Adrenal gland (tissue), 12 donors: ENCODE measurements around the gene ASTN2. TPM values are rescaled to one million over a fixed set of nuclear protein-coding genes. Genes with fewer than 3 reads are reported as not detected.

Experiments used
- DNase-seq, 7 donors: peaks; one replicate each; pipeline ENCODE4 v3.0.0-alpha.2; 2019 to 2020
- H3K27ac ChIP-seq, 5 donors: fragments of 200-600 bp; sonication (generic) in 4 of 5; 1 replicate in 3 of 5; 2 replicates in 2 of 5; pipeline versions ENCODE4 v1.5.1 to v1.8.0; 2016 to 2020; ENCODE audit warnings: mild to moderate bottlenecking in 1 of 5
- H3K27me3 ChIP-seq: fragments of 200-600 bp; 2 replicates; pipeline ENCODE4 v1.8.0; 2021
- H3K36me3 ChIP-seq, 2 donors: fragments of 200-600 bp; replicated peaks in 1 of 2; 1 replicate in 1 of 2; 2 replicates in 1 of 2; pipeline versions ENCODE4 v1.5.1 to v1.8.0; 2018 to 2022
- H3K4me1 ChIP-seq, 2 donors: fragments of 200-600 bp; replicated peaks in 1 of 2; 1 replicate in 1 of 2; 2 replicates in 1 of 2; pipeline versions ENCODE4 v1.5.1 to v1.8.0; 2018 to 2021
- H3K4me3 ChIP-seq, 4 donors: fragments of 200-600 bp; sonication (generic) in 3 of 4; one replicate each; pipeline ENCODE4 v1.5.1; 2016 to 2018
- H3K9me3 ChIP-seq, 3 donors: fragments of 200-600 bp; sonication (generic) in 1 of 3; replicated peaks in 1 of 3; 1 replicate in 2 of 3; 2 replicates in 1 of 3; pipeline versions ENCODE4 v1.5.1 to v1.8.0; 2016 to 2021
- CTCF ChIP-seq, 6 experiments: fragments of 450-650 bp in 4 of 6; fragments of 200-600 bp in 2 of 6; sonication (generic) in 1 of 6; IDR thresholded peaks; 1 replicate in 5 of 6; 2 replicates in 1 of 6; pipeline versions ENCODE4 v1.5.1 to v1.8.0; 2016 to 2021; ENCODE audit warnings: antibody characterized with exemption in 6 of 6, mild to moderate bottlenecking in 2 of 6, moderate library complexity in 1 of 6
- POLR2A ChIP-seq, 2 donors: fragments of 450-650 bp; IDR thresholded peaks; one replicate each; pipeline ENCODE4 v1.6.1; 2017; ENCODE audit warnings: antibody characterized with exemption in 2 of 2, mild to moderate bottlenecking in 2 of 2, moderate library complexity in 1 of 2
- WGBS, 4 donors: extraction: QIAGEN DNeasy Blood & Tissue Kit in 2 of 4; methylation state at CpG; one replicate each; pipeline versions ENCODE4 v1.1.5 to v1.1.7; 2013 to 2017; 5-methylcytosine and 5-hydroxymethylcytosine counted together
- intact Hi-C, 2 donors: fragments of 100-400 bp; cut with DNase I; formaldehyde crosslinking; loops; one replicate each; pipeline versions ENCODE4 v1.14.1 to v1.15.0; 2022 to 2023
- polyA plus RNA-seq, 3 donors: library from polyadenylated mRNA; stranded (reverse); fragments of 200-250 nt in 2 of 3; fragments of 350-450 nt in 1 of 3; fragmentation: Illumina TruSeq in 1 of 3; extraction: RNeasy Lipid Tissue Mini Kit (QIAGEN cat#74804) in 1 of 3; gene quantifications; one replicate each; pipeline ENCODE4 v1.2.3, GENCODE V29; 2013 to 2014
- total RNA-seq, 9 donors: library from RNA; depleted of rRNA in 4 of 9; stranded (reverse); fragments of >200 nt in 4 of 9; fragments of 120-200 nt in 1 of 9; fragmentation: NEBNext Ultra II Directional in 1 of 9; extraction: Animal tissue kit (Norgen Biotek cat#: 25700) in 1 of 9; gene quantifications; one replicate each; pipeline versions ENCODE4 v1.1.0 to v1.2.4, GENCODE V29; 2013 to 2023
- donor health status: healthy with polysubstance abuse.
- donor health status: Bipolar disorder and iron deficiency.
- donor health status: DM: yes; HTN: yes; CAD: no.
- donor health status: DM: no; HTN: no; CAD: no.
- donor health status: DM: no; HTN: no; CAD: no.
- donor health status: DM: yes; HTN: yes; CAD: no.

The ASTN2 gene
- total and polyA plus RNA-seq, 12 donors: 2.5 to 15.6 (median 6.8) TPM

- no peak overlapping the region for H3K4me3 ChIP-seq
- no peaks in the 10 kb centered on the region for H3K36me3 ChIP-seq
- 19 to 25% (median 20%) methylated on average over 7 of the region's 7 CpGs for WGBS, 4 donors
- intact Hi-C loops: no loop called here
- H3K27ac ChIP-seq: no peak overlapping the region
- H3K9me3 ChIP-seq: no peaks in the 10 kb centered on the region
- H3K4me1 ChIP-seq: no peaks in the 10 kb centered on the region
- H3K27me3 ChIP-seq: no peaks in the 10 kb centered on the region
- TF ChIP-seq POLR2A (IDR thresholded peaks at IDR 0.05) (no peak), CTCF (IDR thresholded peaks at IDR 0.05) (no peak)
- no peak for DNase-seq
These were observed 428.8 kb downstream of the ASTN2 start for GRCh38 chr9:116986015-116986414.

- no peak for DNase-seq
- 57 to 79% (median 69%) methylated on average over 3 to 4 of the region's 4 CpGs for WGBS, 4 donors
- H3K27ac ChIP-seq: no peak overlapping the region
- no peaks in the 10 kb centered on the region for H3K9me3 ChIP-seq
- intact Hi-C loops: no loop called here
- H3K4me1 ChIP-seq: no peaks in the 10 kb centered on the region
- TF ChIP-seq CTCF (IDR thresholded peaks at IDR 0.05): no peak
- TF ChIP-seq POLR2A (IDR thresholded peaks at IDR 0.05): no peak
- H3K27me3 ChIP-seq: no peaks in the 10 kb centered on the region
- no peak overlapping the region for H3K4me3 ChIP-seq
- H3K36me3 ChIP-seq: no peaks in the 10 kb centered on the region
These were observed 429.3 kb downstream of the ASTN2 start for GRCh38 chr9:116985596-116985995.

GRCh38 chr9:116984111-116984510, 430.7 kb downstream of the ASTN2 start:
- WGBS, 4 donors: 54 to 69% (median 64%) methylated on average over 2 of the region's 2 CpGs
- Histone ChIP-seq H3K27ac (no peak overlapping the region), H3K36me3 (no peaks in the 10 kb centered on the region), H3K4me1 (no peaks in the 10 kb centered on the region), H3K4me3 (no peak overlapping the region), H3K27me3 (no peaks in the 10 kb centered on the region), H3K9me3 (no peaks in the 10 kb centered on the region)
- intact Hi-C loops: no loop called here
- DNase-seq: no peak
- TF ChIP-seq POLR2A (IDR thresholded peaks at IDR 0.05) (no peak), CTCF (IDR thresholded peaks at IDR 0.05) (no peak)

- no peaks in the 10 kb centered on the region for H3K27me3 ChIP-seq
- intact Hi-C loops: no loop called here
- no peak for DNase-seq
- no peaks in the 10 kb centered on the region for H3K4me1 ChIP-seq
- TF ChIP-seq POLR2A (IDR thresholded peaks at IDR 0.05) (no peak), CTCF (IDR thresholded peaks at IDR 0.05) (no peak)
- no peak overlapping the region for H3K4me3 ChIP-seq
- no peak overlapping the region for H3K27ac ChIP-seq
- H3K36me3 ChIP-seq: no peaks in the 10 kb centered on the region
- H3K9me3 ChIP-seq: no peaks in the 10 kb centered on the region
These were observed 434.2 kb downstream of the ASTN2 start for GRCh38 chr9:116980582-116981120.
